Left forelimb (tissue), 1 donor: ENCODE measurements around the gene GALNS.

Source experiments
- DNase-seq: peaks from one replicate; pipeline ENCODE4 v3.0.0-alpha.2; 2018; ENCODE audit warnings: low spot score

GALNS gene

DNA sequence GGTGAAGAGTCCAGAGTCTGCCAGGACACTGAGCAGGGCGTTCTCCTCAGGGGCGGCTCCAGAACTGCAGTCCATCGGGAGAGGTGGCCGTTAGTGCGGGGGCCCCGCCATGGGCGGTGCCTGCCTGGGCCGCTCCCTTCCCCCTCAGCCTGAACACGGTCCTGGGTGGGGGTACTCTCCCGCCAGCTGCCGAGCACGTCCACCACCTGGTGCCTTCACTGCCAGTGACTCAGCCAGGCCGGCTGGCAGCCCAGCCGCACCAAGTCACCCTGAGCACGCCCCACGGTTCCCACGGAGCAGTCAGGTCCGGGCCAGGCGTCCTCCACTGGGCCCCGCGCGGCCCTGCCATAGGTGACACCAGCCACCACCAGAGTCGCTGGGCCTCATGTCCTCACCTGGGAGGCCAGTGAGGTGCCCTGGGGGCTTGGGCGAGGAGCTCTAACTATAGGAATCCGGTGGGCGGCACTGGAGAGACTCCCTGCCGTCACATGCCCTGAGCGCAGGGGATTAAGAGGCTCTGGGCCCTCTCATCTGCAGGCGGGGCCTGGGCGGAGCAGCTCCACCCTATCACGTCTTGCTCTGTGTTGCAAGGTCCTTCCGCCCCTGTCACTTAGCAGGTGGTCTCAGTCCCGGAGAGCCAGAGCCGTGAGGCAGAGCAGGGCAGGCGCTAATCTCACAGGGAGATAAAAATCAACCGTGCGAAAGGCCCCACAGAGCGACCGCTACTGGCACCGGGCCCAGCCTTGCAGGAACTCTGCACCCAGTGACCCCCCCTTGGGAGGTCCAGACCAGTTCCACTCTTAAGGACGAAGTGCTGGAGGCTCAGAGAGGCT, 86.1 kb downstream of the GALNS start:
- no peak for DNase-seq

DNA sequence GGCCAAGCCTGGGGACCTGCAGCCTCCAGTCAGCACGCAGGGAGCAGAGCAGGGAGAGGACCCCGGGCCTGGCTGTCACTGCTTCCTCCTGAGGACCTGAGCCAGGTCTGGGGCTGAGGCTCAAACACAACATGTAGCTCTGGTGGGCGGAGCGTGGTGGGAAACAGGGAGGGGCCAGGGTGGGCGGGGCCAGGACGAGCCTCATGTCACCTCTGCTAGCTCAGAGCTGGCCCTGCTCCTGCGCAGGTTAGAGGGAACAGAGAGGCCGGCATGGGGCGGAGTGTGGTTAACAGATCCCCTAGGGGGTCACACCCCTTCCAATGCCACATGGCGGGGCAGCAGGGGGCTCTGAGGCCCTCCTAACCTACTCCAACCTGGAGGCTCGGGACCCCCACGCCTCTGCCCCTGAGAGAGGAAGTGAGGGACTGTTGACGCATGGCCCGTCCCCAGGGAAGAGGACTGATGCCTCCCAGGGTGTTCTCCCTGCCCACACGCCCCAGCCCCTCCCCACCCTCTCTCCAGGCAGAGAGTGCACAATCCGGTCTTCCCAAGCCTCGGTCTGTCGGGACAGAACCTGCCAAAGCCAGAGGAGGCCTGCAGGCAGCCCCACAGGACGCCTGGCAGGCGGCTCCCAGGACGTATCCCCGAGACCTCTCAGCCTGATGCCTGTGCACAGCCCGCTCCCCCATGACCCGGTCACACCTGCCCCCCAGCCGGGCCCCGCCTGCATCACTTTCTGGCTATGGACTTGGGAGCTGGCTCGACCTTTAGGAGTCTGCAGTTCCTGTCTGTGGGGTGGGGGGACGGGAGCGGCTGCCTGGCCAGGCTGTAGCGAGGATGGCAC, 86.9 kb downstream of the GALNS start:
- DNase-seq, result no peak

GRCh38 chr16:88768071-88768783, 88.5 kb downstream of the GALNS start:
- no peak for DNase-seq

- no peak for DNase-seq
These were observed 89.1 kb downstream of the GALNS start for GRCh38 chr16:88767546-88768070.

DNA sequence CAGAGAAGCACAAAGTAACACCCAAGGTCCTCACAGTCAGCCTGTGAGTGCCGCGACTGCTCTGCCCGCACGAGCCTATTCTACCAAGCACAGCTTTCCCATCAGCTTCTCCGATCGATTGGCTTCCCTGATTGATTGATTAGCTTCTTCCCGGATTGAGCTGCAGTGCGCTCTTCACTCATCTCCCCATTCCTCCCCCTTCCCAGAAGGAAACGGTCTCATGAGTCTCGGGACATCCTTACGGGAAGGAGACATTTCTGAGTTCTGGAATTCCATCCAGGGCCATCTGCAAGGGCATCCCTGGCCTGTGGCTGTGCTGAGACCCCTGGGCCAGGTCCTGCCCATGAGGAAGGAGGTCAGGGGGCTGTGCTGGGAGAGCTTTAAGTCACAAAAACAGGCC, 89.8 kb downstream of the GALNS start:
- DNase-seq, result no peak

GRCh38 chr16:88764913-88765349, 91.8 kb downstream of the GALNS start:
- no peak for DNase-seq

- no peak for DNase-seq
These were observed 92.7 kb downstream of the GALNS start for GRCh38 chr16:88764080-88764479.
